ENCODE measurements around the gene NEK10. TPM values are rescaled to one million over a fixed set of nuclear protein-coding genes. Genes with fewer than 3 reads are reported as not detected.
"Not testable (repeated sequence)": the region's sequence is repeated elsewhere in the genome, so short reads cannot be mapped to it uniquely, and the experiment has no call there.

NEK10 gene
- total RNA-seq, 4 donors from 2014 or later: 0.58 to 2.5 (median 1.1) TPM

DNA sequence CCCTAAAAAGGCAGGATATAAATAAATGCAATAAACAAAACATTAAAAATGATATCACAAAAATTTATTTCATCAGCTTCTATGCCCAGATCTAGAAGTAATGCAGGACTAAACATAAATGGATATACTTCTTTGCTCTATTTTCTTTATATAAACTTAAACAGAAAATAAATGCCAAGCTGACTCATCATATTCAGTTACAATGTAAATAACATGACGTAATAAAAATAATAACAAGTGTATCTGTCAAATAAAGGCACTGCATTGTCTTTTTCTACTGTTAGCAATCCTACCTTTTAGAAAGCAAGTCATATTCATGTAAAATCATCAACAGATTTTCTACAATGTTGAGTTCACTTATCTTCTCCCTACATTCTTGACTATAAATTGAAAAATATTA lies 61.6 kb downstream of the NEK10 start:
- TF ChIP-seq EP300 (IDR thresholded peaks at IDR 0.05) (no peak), POLR2A (IDR thresholded peaks at IDR 0.05; ENCODE audit: low read depth) (no peak), POLR2AphosphoS5 (IDR thresholded peaks at IDR 0.05) (no peak)
- TF ChIP-seq, protein P1, sequence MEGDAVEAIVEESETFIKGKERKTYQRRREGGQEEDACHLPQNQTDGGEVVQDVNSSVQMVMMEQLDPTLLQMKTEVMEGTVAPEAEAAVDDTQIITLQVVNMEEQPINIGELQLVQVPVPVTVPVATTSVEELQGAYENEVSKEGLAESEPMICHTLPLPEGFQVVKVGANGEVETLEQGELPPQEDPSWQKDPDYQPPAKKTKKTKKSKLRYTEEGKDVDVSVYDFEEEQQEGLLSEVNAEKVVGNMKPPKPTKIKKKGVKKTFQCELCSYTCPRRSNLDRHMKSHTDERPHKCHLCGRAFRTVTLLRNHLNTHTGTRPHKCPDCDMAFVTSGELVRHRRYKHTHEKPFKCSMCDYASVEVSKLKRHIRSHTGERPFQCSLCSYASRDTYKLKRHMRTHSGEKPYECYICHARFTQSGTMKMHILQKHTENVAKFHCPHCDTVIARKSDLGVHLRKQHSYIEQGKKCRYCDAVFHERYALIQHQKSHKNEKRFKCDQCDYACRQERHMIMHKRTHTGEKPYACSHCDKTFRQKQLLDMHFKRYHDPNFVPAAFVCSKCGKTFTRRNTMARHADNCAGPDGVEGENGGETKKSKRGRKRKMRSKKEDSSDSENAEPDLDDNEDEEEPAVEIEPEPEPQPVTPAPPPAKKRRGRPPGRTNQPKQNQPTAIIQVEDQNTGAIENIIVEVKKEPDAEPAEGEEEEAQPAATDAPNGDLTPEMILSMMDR (IDR thresholded peaks at IDR 0.05): no peak
- peaks cover 0 to 9% (median 5%) of the 10 kb centered on the region in 4 donors for H3K4me1 ChIP-seq
- no peaks in the 10 kb centered on the region for H3K36me3 ChIP-seq
- no peak for DNase-seq (ENCODE audit: extremely low spot score)
- no peaks in the 10 kb centered on the region for H3K27me3 ChIP-seq
- H3K4me3 ChIP-seq: no peak overlapping the region
- H3K9me3 ChIP-seq: no peaks in the 10 kb centered on the region
- 80% methylated on average over 1 of the region's 1 CpG for WGBS
- H3K27ac ChIP-seq (replicated peaks in 1 of 4): no peak overlapping the region
- intact Hi-C loops (cut with DNase I): no loop called here

DNA sequence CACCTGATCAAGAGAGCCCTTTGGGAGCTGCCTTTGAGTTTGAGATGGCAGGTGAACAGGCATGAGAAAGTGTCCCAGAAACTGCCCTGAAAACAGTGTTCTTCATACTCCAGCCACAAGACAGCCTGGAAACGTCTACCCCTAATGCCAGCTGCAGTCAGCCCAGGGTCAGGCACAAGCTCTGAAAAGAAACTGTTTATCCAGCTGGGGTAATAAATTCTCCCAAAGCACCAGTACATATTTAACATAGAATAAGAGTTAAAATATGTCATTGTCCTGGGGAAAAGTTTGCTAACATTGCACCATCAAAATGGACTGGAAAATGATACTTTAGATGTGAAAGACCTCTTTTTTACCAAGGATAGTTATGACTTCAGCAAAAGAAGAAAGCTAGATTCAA lies 66.3 kb downstream of the NEK10 start:
- WGBS: 33% methylated on average over 1 of the region's 1 CpG
- DNase-seq (ENCODE audit: extremely low spot score): peak; percentile 19
- intact Hi-C loops (cut with DNase I): no loop called here
- Histone ChIP-seq H3K36me3 (peaks cover 0 to 26% (median 0%) of the 10 kb centered on the region in 4 donors), H3K27me3 (no peaks in the 10 kb centered on the region), H3K27ac (replicated peaks in 1 of 4) (no peak overlapping the region), H3K9me3 (peaks cover 0 to 7% (median 0%) of the 10 kb centered on the region in 4 donors), H3K4me3 (no peak overlapping the region), H3K4me1 (peaks cover 0 to 4% (median 0%) of the 10 kb centered on the region in 4 donors)
- TF ChIP-seq, protein P1 (IDR thresholded peaks at IDR 0.05): no peak
- no peak for TF ChIP-seq POLR2A (IDR thresholded peaks at IDR 0.05; ENCODE audit: low read depth)
- no peak for TF ChIP-seq POLR2AphosphoS5 (IDR thresholded peaks at IDR 0.05)
- no peak for TF ChIP-seq EP300 (IDR thresholded peaks at IDR 0.05)

- H3K27ac ChIP-seq (replicated peaks in 1 of 4); H3K4me3 ChIP-seq; DNase-seq (ENCODE audit: extremely low spot score); H3K27me3 ChIP-seq; intact Hi-C loops (cut with DNase I); H3K9me3 ChIP-seq: not testable (repeated sequence)
- peaks cover 0 to 19% (median 13%) of the 10 kb centered on the region in 4 donors for H3K4me1 ChIP-seq
- 96% methylated on average over 2 of the region's 2 CpGs for WGBS
- peaks cover 0 to 26% (median 0%) of the 10 kb centered on the region in 4 donors for H3K36me3 ChIP-seq
Observed at GRCh38 chr3:27298981-27299380, 70.2 kb downstream of the NEK10 start.

- H3K4me1 ChIP-seq: peaks cover 0 to 48% (median 45%) of the 10 kb centered on the region in 4 donors
- intact Hi-C loops (cut with DNase I): no loop called here
- no peak overlapping the region for H3K4me3 ChIP-seq
- H3K9me3 ChIP-seq: peaks cover 0 to 1% (median 0%) of the 10 kb centered on the region in 4 donors
- 43% methylated on average over 3 of the region's 3 CpGs for WGBS
- peak overlapping the region; percentile 31 to 53 (median 49) for H3K27ac ChIP-seq (replicated peaks in 1 of 4)
- DNase-seq (ENCODE audit: extremely low spot score): no peak
- no peaks in the 10 kb centered on the region for H3K27me3 ChIP-seq
- TF ChIP-seq EP300 (IDR thresholded peaks at IDR 0.05) (no peak), POLR2AphosphoS5 (IDR thresholded peaks at IDR 0.05) (no peak), POLR2A (IDR thresholded peaks at IDR 0.05; ENCODE audit: low read depth) (no peak)
- TF ChIP-seq, protein P1 (IDR thresholded peaks at IDR 0.05): no peak
- peaks cover 0 to 7% (median 0%) of the 10 kb centered on the region in 4 donors for H3K36me3 ChIP-seq
Observed at GRCh38 chr3:27293939-27294338, 75.2 kb downstream of the NEK10 start.

DNA sequence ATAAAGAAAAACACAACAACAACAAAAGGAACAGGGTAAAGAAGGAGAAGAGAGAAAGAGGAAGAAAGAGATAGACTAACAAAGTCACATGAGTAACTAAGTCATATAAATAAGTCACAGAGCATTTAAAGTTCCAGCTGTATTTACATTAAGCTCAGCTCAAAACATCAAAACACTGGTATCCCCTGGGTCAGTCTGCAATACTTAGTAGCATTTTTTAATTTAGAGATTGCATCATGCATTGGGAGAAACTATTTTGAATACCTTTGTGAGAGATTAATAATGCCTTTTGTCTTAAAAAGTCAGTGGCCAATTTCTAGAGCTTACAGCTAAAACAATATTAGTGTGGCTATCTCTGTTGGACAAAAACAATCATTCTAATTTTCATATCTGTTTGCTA lies 78.4 kb downstream of the NEK10 start:
- intact Hi-C loops (cut with DNase I): no loop called here
- Histone ChIP-seq H3K27me3 (no peaks in the 10 kb centered on the region), H3K27ac (replicated peaks in 1 of 4) (no peak overlapping the region), H3K4me3 (no peak overlapping the region), H3K36me3 (no peaks in the 10 kb centered on the region), H3K9me3 (no peaks in the 10 kb centered on the region), H3K4me1 (peaks cover 0 to 48% (median 45%) of the 10 kb centered on the region in 4 donors)
- TF ChIP-seq, protein P1 (IDR thresholded peaks at IDR 0.05): no peak
- TF ChIP-seq POLR2AphosphoS5 (IDR thresholded peaks at IDR 0.05): no peak
- no peak for TF ChIP-seq EP300 (IDR thresholded peaks at IDR 0.05)
- no peak for TF ChIP-seq POLR2A (IDR thresholded peaks at IDR 0.05; ENCODE audit: low read depth)
- DNase-seq (ENCODE audit: extremely low spot score): no peak
